ENCODE data around the gene PIK3CD. TPM values are rescaled to one million over a fixed set of nuclear protein-coding genes. Genes with fewer than 3 reads are reported as not detected.

The PIK3CD gene
- polyA plus RNA-seq, 1 of the 3 experiments (the other 2 are of a cell fraction), result 6.0 TPM

- Histone ChIP-seq H3K9me3 (no peaks in the 10 kb centered on the region), H3K27me3 (ENCODE audit: insufficient read depth) (no peaks in the 10 kb centered on the region), H3F3A (replicated peaks; ENCODE audit: insufficient read depth) (no peaks in the 10 kb centered on the region), H3K9me2 (no peaks in the 10 kb centered on the region), H3K36me3 (replicated peaks in 1 of 2; ENCODE audit: control insufficient read depth in 1 of 2, insufficient read depth in 2 of 2, low read length in 1 of 2) (no peaks in the 10 kb centered on the region), H3K79me2 (ENCODE audit: insufficient read depth) (no peaks in the 10 kb centered on the region), H3K27ac (ENCODE audit: low read depth in 2 of 2, low read length in 1 of 2) (no peak overlapping the region), H2AFZ (ENCODE audit: low read depth) (no peak overlapping the region), H4K20me1 (ENCODE audit: insufficient read depth) (no peaks in the 10 kb centered on the region), H3K4me3 (ENCODE audit: low read depth in 2 of 2, low read length in 1 of 2) (no peak overlapping the region), H3K9ac (no peak overlapping the region), H3K4me1 (ENCODE audit: control insufficient read depth in 1 of 2, insufficient read depth in 2 of 2, low read depth in 1 of 2, low read length in 1 of 2) (no peaks in the 10 kb centered on the region), H3K4me2 (no peak overlapping the region)
- DNase-seq, result no peak
- ChIA-PET POLR2A (no interaction called here), CTCF (interaction anchor here (1.3 to 1.9 kb wide), 2 partner anchors 8 to 150 kb away, joined by 3 to 16 read pairs; no protein-coding TSS in a partner anchor)
- TF ChIP-seq FOSL2 (IDR thresholded peaks at IDR 0.05; ENCODE audit: borderline replicate concordance, low read depth) (no peak), IRF3 (IDR thresholded peaks at IDR 0.05; ENCODE audit: low read depth, low read length) (no peak), PBX3 (IDR thresholded peaks at IDR 0.05) (no peak), NRF1 (IDR thresholded peaks at IDR 0.05; ENCODE audit: low read depth, low read length) (no peak), SMC3 (IDR thresholded peaks at IDR 0.05; ENCODE audit: low read depth, low read length) (no peak), FOXJ3 (CRISPR knock-in tag; IDR thresholded peaks at IDR 0.05) (no peak), CTCF (IDR thresholded peaks at IDR 0.05) (no peak), GABPA (IDR thresholded peaks at IDR 0.05; ENCODE audit: low read depth) (no peak), JUND (IDR thresholded peaks at IDR 0.05) (no peak), RCOR1 (IDR thresholded peaks at IDR 0.05; ENCODE audit: low read length) (no peak), MEF2A (IDR thresholded peaks at IDR 0.05; ENCODE audit: borderline replicate concordance, low read depth) (no peak), ZBTB33 (IDR thresholded peaks at IDR 0.05; ENCODE audit: borderline replicate concordance, low read depth) (no peak), SIN3A (IDR thresholded peaks at IDR 0.05; ENCODE audit: borderline replicate concordance, low read depth, low read length) (no peak), RXRA (IDR thresholded peaks at IDR 0.05; ENCODE audit: borderline replicate concordance, low read depth) (no peak), NFIC (IDR thresholded peaks at IDR 0.05; ENCODE audit: borderline replicate concordance) (no peak), USF1 (IDR thresholded peaks at IDR 0.05; ENCODE audit: borderline replicate concordance, low read depth) (no peak)
- 62% methylated on average over 2 of the region's 2 CpGs for WGBS (ENCODE audit: low lambda C conversion rate)
Observed at GRCh38 chr1:9634582-9634981, 16.9 kb upstream of the PIK3CD start.

All from SK-N-SH (cell line).